Measurements from ENCODE around the gene CPN1. TPM values are rescaled to one million over a fixed set of nuclear protein-coding genes. Genes with fewer than 3 reads are reported as not detected.

CPN1 gene
- total RNA-seq, 4 donors from 2014 or later: not detected

GRCh38 chr10:100009283-100009792, 72.3 kb downstream of the CPN1 start:
- TF ChIP-seq, protein P1, sequence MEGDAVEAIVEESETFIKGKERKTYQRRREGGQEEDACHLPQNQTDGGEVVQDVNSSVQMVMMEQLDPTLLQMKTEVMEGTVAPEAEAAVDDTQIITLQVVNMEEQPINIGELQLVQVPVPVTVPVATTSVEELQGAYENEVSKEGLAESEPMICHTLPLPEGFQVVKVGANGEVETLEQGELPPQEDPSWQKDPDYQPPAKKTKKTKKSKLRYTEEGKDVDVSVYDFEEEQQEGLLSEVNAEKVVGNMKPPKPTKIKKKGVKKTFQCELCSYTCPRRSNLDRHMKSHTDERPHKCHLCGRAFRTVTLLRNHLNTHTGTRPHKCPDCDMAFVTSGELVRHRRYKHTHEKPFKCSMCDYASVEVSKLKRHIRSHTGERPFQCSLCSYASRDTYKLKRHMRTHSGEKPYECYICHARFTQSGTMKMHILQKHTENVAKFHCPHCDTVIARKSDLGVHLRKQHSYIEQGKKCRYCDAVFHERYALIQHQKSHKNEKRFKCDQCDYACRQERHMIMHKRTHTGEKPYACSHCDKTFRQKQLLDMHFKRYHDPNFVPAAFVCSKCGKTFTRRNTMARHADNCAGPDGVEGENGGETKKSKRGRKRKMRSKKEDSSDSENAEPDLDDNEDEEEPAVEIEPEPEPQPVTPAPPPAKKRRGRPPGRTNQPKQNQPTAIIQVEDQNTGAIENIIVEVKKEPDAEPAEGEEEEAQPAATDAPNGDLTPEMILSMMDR (IDR thresholded peaks at IDR 0.05): peak in 3 of 6 experiments; percentile 22 to 43 (median 22)
- no peak for TF ChIP-seq POLR2A (IDR thresholded peaks at IDR 0.05)
- peaks cover 16 to 19% of the 10 kb centered on the region in 2 donors for H3K4me1 ChIP-seq
- no peaks in the 10 kb centered on the region for H3K27me3 ChIP-seq
- H3K36me3 ChIP-seq: no peaks in the 10 kb centered on the region
- peak overlapping the region in 2 of 3 donors; percentile 56 to 78 for H3K4me3 ChIP-seq (replicated peaks in 1 of 3)
- intact Hi-C loops (cut with DNase I): loop anchor here (2.0 kb wide), 1 partner anchor 37 kb away; no protein-coding TSS in a partner anchor
- no peaks in the 10 kb centered on the region for H3K9me3 ChIP-seq
- WGBS, 2 donors: 0% methylated on average over 12 to 15 of the region's 45 CpGs
- peak overlapping the region; percentile 22 to 86 (median 57) for H3K27ac ChIP-seq
- DNase-seq: peak; percentile 60 to 68

GRCh38 chr10:100008708-100009282, 72.9 kb downstream of the CPN1 start:
- Histone ChIP-seq H3K9me3 (no peaks in the 10 kb centered on the region), H3K4me3 (replicated peaks in 1 of 3) (peak overlapping the region in 2 of 3 donors; percentile 56 to 78), H3K27me3 (no peaks in the 10 kb centered on the region), H3K36me3 (no peaks in the 10 kb centered on the region), H3K27ac (peak overlapping the region; percentile 22 to 86 (median 57)), H3K4me1 (peaks cover 19% of the 10 kb centered on the region in 2 donors)
- DNase-seq: no peak
- 20 to 32% methylated on average over 9 of the region's 9 CpGs for WGBS, 2 donors
- TF ChIP-seq, protein P1 (IDR thresholded peaks at IDR 0.05): no peak
- TF ChIP-seq POLR2A (IDR thresholded peaks at IDR 0.05): no peak
- intact Hi-C loops (cut with DNase I): loop anchor here (2.0 kb wide), 1 partner anchor 38 kb away; no protein-coding TSS in a partner anchor

DNA sequence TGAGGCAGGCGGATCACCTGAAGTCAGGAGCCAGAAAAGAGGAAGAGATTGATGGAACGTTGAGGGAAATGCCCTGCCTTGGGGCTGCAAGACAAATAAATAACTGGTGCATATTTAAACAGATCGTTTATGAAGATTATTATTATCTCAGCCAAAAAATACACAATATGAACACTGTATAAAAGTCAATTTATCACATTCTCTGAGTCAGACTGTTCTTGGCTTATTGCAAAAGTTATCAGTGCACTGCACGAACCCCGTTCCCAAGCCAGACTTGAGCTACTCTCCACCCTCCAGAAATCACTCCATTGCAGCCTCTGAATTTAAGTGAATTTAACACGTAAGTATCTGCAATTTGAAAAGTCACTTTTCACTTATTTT, 73.5 kb downstream of the CPN1 start:
- intact Hi-C loops (cut with DNase I): loop anchor here (2.0 kb wide), 1 partner anchor 39 kb away; no protein-coding TSS in a partner anchor
- TF ChIP-seq POLR2A (IDR thresholded peaks at IDR 0.05): no peak
- Histone ChIP-seq H3K27ac (peak overlapping the region in 1 of 3 donors; percentile 86), H3K9me3 (no peaks in the 10 kb centered on the region), H3K4me1 (peaks cover 19 to 24% of the 10 kb centered on the region in 2 donors), H3K4me3 (replicated peaks in 1 of 3) (no peak overlapping the region), H3K36me3 (no peaks in the 10 kb centered on the region), H3K27me3 (no peaks in the 10 kb centered on the region)
- DNase-seq: no peak
- WGBS, 2 donors: 65 to 70% methylated on average over 6 of the region's 6 CpGs

- Histone ChIP-seq H3K4me3 (replicated peaks in 1 of 3) (no peak overlapping the region), H3K27ac (peak overlapping the region in 1 of 3 donors; percentile 86), H3K4me1 (peaks cover 19 to 24% of the 10 kb centered on the region in 2 donors), H3K27me3 (no peaks in the 10 kb centered on the region), H3K36me3 (no peaks in the 10 kb centered on the region), H3K9me3 (no peaks in the 10 kb centered on the region)
- TF ChIP-seq, protein P1 (IDR thresholded peaks at IDR 0.05): no peak
- TF ChIP-seq POLR2A (IDR thresholded peaks at IDR 0.05): no peak
- no peak for DNase-seq
- intact Hi-C loops (cut with DNase I): loop anchor here (2.0 kb wide), 1 partner anchor 39 kb away; no protein-coding TSS in a partner anchor
- 75 to 76% methylated on average over 10 of the region's 10 CpGs for WGBS, 2 donors
These were observed 74.2 kb downstream of the CPN1 start for GRCh38 chr10:100007231-100008141.

DNA sequence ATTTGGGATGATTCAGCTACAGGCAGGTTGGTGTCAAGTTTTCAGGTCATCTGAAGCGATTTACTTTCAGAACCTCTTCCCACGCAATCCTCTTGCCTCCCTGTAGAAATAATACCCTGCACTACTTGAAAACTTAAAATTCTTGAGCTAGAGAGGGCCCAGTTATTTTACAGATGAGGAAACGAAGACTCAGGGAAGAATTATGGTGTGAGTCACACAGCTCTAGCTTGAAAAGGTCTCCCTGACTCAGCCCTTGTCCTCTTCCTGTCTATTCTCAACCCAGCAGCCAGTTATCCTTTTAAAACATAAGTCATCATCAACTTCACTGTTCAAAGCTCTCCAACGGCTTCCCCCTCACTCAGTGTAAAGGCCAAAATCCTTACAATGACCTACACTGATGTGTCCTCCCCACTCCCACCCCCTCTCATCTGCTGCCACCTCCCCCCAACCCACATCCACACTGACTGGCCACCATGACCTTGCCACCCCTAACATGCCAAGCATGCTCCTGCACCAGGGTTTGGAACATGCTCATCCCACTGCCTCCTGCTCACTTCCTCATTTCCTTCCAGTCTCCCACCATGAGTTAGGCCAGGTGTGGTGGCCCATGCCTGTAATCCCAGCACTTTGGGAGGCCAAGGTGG, 75.3 kb downstream of the CPN1 start:
- Histone ChIP-seq H3K9me3 (no peaks in the 10 kb centered on the region), H3K4me1 (peaks cover 19 to 24% of the 10 kb centered on the region in 2 donors), H3K27ac (peak overlapping the region in 2 of 3 donors; percentile 29 to 86), H3K36me3 (no peaks in the 10 kb centered on the region), H3K27me3 (no peaks in the 10 kb centered on the region), H3K4me3 (replicated peaks in 1 of 3) (no peak overlapping the region)
- no peak for DNase-seq
- TF ChIP-seq, protein P1 (IDR thresholded peaks at IDR 0.05): no peak
- no peak for TF ChIP-seq POLR2A (IDR thresholded peaks at IDR 0.05)
- WGBS, 2 donors: 65 to 69% methylated on average over 4 of the region's 4 CpGs
- intact Hi-C loops (cut with DNase I): no loop called here

Data from thyroid gland (tissue), 4 donors.